Adrenal gland (tissue), 12 donors: Measurements from ENCODE around the gene PSMD3. TPM values are rescaled to one million over a fixed set of nuclear protein-coding genes. Genes with fewer than 3 reads are reported as not detected.
A peak's percentile ranks its signal among the peaks of the same experiment; 100 is the strongest.

ENCODE experiments used
- DNase-seq, 7 donors: peaks; one replicate each; pipeline ENCODE4 v3.0.0-alpha.2; 2019 to 2020
- H3K27ac ChIP-seq, 5 donors: fragments of 200-600 bp; sonication (generic) in 4 of 5; 1 replicate in 3 of 5; 2 replicates in 2 of 5; pipeline versions ENCODE4 v1.5.1 to v1.8.0; 2016 to 2020; ENCODE audit warnings: mild to moderate bottlenecking in 1 of 5
- H3K27me3 ChIP-seq: fragments of 200-600 bp; 2 replicates; pipeline ENCODE4 v1.8.0; 2021
- H3K36me3 ChIP-seq, 2 donors: fragments of 200-600 bp; replicated peaks in 1 of 2; 1 replicate in 1 of 2; 2 replicates in 1 of 2; pipeline versions ENCODE4 v1.5.1 to v1.8.0; 2018 to 2022
- H3K4me1 ChIP-seq, 2 donors: fragments of 200-600 bp; replicated peaks in 1 of 2; 1 replicate in 1 of 2; 2 replicates in 1 of 2; pipeline versions ENCODE4 v1.5.1 to v1.8.0; 2018 to 2021
- H3K4me3 ChIP-seq, 4 donors: fragments of 200-600 bp; sonication (generic) in 3 of 4; one replicate each; pipeline ENCODE4 v1.5.1; 2016 to 2018
- H3K9me3 ChIP-seq, 3 donors: fragments of 200-600 bp; sonication (generic) in 1 of 3; replicated peaks in 1 of 3; 1 replicate in 2 of 3; 2 replicates in 1 of 3; pipeline versions ENCODE4 v1.5.1 to v1.8.0; 2016 to 2021
- POLR2A ChIP-seq, 2 donors: fragments of 450-650 bp; IDR thresholded peaks; one replicate each; pipeline ENCODE4 v1.6.1; 2017; ENCODE audit warnings: antibody characterized with exemption in 2 of 2, mild to moderate bottlenecking in 2 of 2, moderate library complexity in 1 of 2
- WGBS, 4 donors: extraction: QIAGEN DNeasy Blood & Tissue Kit in 2 of 4; methylation state at CpG; one replicate each; pipeline versions ENCODE4 v1.1.5 to v1.1.7; 2013 to 2017; 5-methylcytosine and 5-hydroxymethylcytosine counted together
- intact Hi-C, 2 donors: fragments of 100-400 bp; cut with DNase I; formaldehyde crosslinking; loops; one replicate each; pipeline versions ENCODE4 v1.14.1 to v1.15.0; 2022 to 2023
- polyA plus RNA-seq, 3 donors: library from polyadenylated mRNA; stranded (reverse); fragments of 200-250 nt in 2 of 3; fragments of 350-450 nt in 1 of 3; fragmentation: Illumina TruSeq in 1 of 3; extraction: RNeasy Lipid Tissue Mini Kit (QIAGEN cat#74804) in 1 of 3; gene quantifications; one replicate each; pipeline ENCODE4 v1.2.3, GENCODE V29; 2013 to 2014
- total RNA-seq, 9 donors: library from RNA; depleted of rRNA in 4 of 9; stranded (reverse); fragments of >200 nt in 4 of 9; fragments of 120-200 nt in 1 of 9; fragmentation: NEBNext Ultra II Directional in 1 of 9; extraction: Animal tissue kit (Norgen Biotek cat#: 25700) in 1 of 9; gene quantifications; one replicate each; pipeline versions ENCODE4 v1.1.0 to v1.2.4, GENCODE V29; 2013 to 2023
- TF ChIP-seq, protein P1 (sequence below), 6 experiments: fragments of 450-650 bp in 4 of 6; fragments of 200-600 bp in 2 of 6; sonication (generic) in 1 of 6; IDR thresholded peaks; 1 replicate in 5 of 6; 2 replicates in 1 of 6; pipeline versions ENCODE4 v1.5.1 to v1.8.0; 2016 to 2021; ENCODE audit warnings: antibody characterized with exemption in 6 of 6, mild to moderate bottlenecking in 2 of 6, moderate library complexity in 1 of 6
- donor health status: healthy with polysubstance abuse.
- donor health status: Bipolar disorder and iron deficiency.
- donor health status: DM: yes; HTN: yes; CAD: no.
- donor health status: DM: no; HTN: no; CAD: no.
- donor health status: DM: no; HTN: no; CAD: no.
- donor health status: DM: yes; HTN: yes; CAD: no.

Gene PSMD3
- total and polyA plus RNA-seq, 12 donors: 42.8 to 123 (median 97.3) TPM

DNA sequence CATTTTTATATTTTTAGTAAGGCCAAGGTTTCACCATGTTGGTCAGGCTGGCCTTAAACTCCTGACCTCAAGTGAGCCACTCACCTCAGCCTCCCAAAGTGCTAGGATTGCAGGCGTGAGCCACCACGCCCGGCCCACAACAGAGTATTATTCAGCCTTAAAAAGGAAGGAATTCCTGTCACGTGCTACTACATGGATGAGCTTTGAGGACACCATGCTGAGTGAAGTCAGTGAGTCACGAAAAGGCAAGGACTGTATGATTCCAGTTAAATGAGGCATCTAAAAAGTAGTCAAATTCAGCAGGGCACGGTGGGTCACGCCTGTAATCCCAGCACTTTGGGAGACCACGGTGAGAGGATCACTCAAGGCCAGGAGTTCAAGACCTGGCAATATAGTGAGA, 44.3 kb downstream of the PSMD3 start:
- H3K27me3 ChIP-seq: no peaks in the 10 kb centered on the region
- no peak overlapping the region for H3K27ac ChIP-seq
- intact Hi-C loops: no loop called here
- peaks cover 22 to 27% of the 10 kb centered on the region in 2 donors for H3K4me1 ChIP-seq
- DNase-seq: no peak
- TF ChIP-seq POLR2A (IDR thresholded peaks at IDR 0.05): no peak
- TF ChIP-seq, protein P1, sequence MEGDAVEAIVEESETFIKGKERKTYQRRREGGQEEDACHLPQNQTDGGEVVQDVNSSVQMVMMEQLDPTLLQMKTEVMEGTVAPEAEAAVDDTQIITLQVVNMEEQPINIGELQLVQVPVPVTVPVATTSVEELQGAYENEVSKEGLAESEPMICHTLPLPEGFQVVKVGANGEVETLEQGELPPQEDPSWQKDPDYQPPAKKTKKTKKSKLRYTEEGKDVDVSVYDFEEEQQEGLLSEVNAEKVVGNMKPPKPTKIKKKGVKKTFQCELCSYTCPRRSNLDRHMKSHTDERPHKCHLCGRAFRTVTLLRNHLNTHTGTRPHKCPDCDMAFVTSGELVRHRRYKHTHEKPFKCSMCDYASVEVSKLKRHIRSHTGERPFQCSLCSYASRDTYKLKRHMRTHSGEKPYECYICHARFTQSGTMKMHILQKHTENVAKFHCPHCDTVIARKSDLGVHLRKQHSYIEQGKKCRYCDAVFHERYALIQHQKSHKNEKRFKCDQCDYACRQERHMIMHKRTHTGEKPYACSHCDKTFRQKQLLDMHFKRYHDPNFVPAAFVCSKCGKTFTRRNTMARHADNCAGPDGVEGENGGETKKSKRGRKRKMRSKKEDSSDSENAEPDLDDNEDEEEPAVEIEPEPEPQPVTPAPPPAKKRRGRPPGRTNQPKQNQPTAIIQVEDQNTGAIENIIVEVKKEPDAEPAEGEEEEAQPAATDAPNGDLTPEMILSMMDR (IDR thresholded peaks at IDR 0.05): no peak
- H3K9me3 ChIP-seq: no peaks in the 10 kb centered on the region
- H3K4me3 ChIP-seq: no peak overlapping the region
- peaks cover 0 to 44% of the 10 kb centered on the region in 2 donors for H3K36me3 ChIP-seq
- WGBS, 4 donors: 73 to 87% (median 82%) methylated on average over 8 of the region's 8 CpGs

DNA sequence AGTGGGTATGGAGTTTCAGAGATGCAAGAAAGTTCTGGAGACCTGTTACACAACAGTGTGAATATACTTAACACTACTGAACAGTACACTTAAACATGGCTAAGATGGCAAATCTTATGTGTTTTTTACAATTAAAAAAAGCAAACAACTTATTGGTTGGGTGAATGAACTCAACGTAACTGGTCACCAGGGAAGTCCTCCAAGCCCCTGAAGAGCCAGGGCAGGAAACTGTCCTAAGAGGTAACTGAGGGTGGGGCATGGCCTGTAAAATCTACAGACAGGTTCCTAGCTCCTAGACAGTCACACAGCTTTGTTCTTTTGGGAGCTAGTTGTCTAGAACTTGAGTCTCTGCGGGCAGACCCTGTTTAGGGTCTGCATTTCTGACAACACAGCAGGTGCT, 45.0 kb downstream of the PSMD3 start:
- H3K27ac ChIP-seq: no peak overlapping the region
- no peak overlapping the region for H3K4me3 ChIP-seq
- H3K9me3 ChIP-seq: no peaks in the 10 kb centered on the region
- WGBS, 4 donors: 86 to 97% (median 93%) methylated on average over 2 of the region's 2 CpGs
- TF ChIP-seq, protein P1 (IDR thresholded peaks at IDR 0.05): no peak
- no peak for TF ChIP-seq POLR2A (IDR thresholded peaks at IDR 0.05)
- H3K4me1 ChIP-seq: peaks cover 20 to 23% of the 10 kb centered on the region in 2 donors
- no peak for DNase-seq
- peaks cover 0 to 50% of the 10 kb centered on the region in 2 donors for H3K36me3 ChIP-seq
- intact Hi-C loops: no loop called here
- no peaks in the 10 kb centered on the region for H3K27me3 ChIP-seq

DNA sequence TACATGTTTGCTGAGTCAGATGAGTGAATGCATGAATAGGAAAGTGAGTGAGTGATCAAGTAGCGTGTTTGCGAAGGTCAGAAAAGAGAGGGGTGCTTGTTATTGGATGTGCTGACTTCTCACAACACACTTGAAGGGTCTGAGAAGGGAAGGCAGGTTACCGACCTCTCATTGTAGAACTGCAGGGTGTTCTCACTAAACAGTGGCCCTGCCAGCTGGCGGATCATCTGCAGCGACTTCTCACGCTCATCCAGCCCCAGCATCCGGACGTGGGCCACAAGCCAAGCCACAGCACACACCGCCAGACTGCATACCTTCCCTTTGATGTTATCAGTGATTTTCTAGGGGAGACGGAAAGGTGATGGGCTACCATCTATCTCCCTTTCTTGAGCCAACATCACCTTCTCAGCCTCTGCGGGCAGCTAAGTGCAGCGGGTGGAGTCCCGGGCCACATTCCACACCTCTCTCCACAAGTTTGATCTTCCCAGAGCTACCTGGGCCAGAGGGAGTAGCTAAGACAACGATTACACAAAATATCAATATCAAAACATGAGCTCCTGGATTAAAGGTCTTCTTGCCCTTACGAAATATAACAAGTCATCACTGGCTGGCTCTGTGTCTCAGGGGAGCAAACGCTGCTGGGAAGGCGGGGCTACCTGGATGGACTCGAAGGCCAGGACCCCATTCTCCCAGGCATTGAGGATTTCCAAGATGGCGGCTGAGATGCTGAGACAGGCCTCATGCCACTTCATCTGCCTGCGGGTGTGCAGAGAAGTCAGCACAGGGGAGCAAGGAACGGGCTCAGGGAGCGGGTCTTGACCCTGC, 45.6 kb downstream of the PSMD3 start:
- Histone ChIP-seq H3K27ac (no peak overlapping the region), H3K36me3 (peaks cover 0 to 57% of the 10 kb centered on the region in 2 donors)

More for the DNA sequence above, 45.6 kb downstream of the PSMD3 start:
- H3K27me3 ChIP-seq: no peaks in the 10 kb centered on the region
- peaks cover 14 to 17% of the 10 kb centered on the region in 2 donors for H3K4me1 ChIP-seq
- no peaks in the 10 kb centered on the region for H3K9me3 ChIP-seq
- intact Hi-C loops: no loop called here
- 70 to 73% (median 72%) methylated on average over 19 to 22 of the region's 22 CpGs for WGBS, 4 donors
- DNase-seq: peak in 1 of 7 donors; percentile 31
- no peak for TF ChIP-seq POLR2A (IDR thresholded peaks at IDR 0.05)
- TF ChIP-seq, protein P1 (IDR thresholded peaks at IDR 0.05): no peak
- no peak overlapping the region for H3K4me3 ChIP-seq
